Measurements from ENCODE around the gene CYFIP2.

Gene CYFIP2

DNA sequence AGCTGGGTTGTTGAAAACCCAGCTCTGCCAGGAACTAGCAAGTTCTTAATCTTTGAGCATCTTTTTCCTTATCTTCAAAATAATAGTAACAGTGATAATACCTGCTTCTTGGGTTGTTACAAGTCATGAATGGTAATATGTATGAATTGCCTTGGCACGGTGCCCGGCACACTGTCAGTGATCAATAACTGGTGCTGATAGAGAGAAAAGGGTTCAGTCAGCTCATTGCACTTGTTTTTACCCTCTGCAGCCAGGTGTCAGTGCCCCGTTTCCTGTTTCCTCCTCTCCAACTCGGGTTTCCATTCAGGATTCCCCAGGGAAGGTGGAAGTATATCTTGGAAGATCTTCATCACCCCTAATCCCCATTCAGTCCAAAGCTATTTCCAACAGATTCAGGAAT, 178.3 kb downstream of the CYFIP2 start:
- TF ChIP-seq ZNF529 (tag by site-specific recombination; IDR thresholded peaks at IDR 0.05; ENCODE audit: insufficient replicate concordance) = no peak
- TF ChIP-seq IKZF3 (tag by site-specific recombination; IDR thresholded peaks at IDR 0.05) = no peak
- Histone ChIP-seq H3K4me1 (ENCODE audit: control insufficient read depth, insufficient read depth, low read length) (no peaks in the 10 kb centered on the region; the same call in 1 of the 2 replicates), H3K27ac (ENCODE audit: extremely low read depth, low read depth, low read length) (no peak overlapping the region), H3K36me3 (ENCODE audit: control insufficient read depth in 2 of 2, insufficient read depth in 1 of 2, low read length in 2 of 2) (no peaks in the 10 kb centered on the region), H3K4me3 (ENCODE audit: low read depth, low read length) (no peak overlapping the region), H3K9me3 (ENCODE audit: control insufficient read depth, insufficient read depth, low read depth, low read length) (no peaks in the 10 kb centered on the region)
- ChIA-PET POLR2A (no interaction called here), CTCF (interaction anchor here (0.5 to 0.6 kb wide), 2 partner anchors 28 to 93 kb away, joined by 3 read pairs; no protein-coding TSS in a partner anchor)
